ENCODE data around the gene PHF21A. TPM values are rescaled to one million over a fixed set of nuclear protein-coding genes. Genes with fewer than 3 reads are reported as not detected.

PHF21A gene
- total and polyA plus RNA-seq, 2 donors (not counting 3 experiments of a cell fraction or from before 2014, with no cell fraction given): 14.1 to 30.5 TPM

- ChIA-PET CTCF (no interaction called here), POLR2A (no interaction called here)
- H3K79me2 ChIP-seq (ENCODE audit: control insufficient read depth, insufficient read depth, low read length): no peaks in the 10 kb centered on the region
- H3K27me3 ChIP-seq (ENCODE audit: control insufficient read depth in 2 of 2, insufficient read depth in 2 of 2, low read length in 2 of 2): no peaks in the 10 kb centered on the region
- no TSS peak for BruUV-seq (replicated peaks)
- no peaks in the 10 kb centered on the region for H3K36me3 ChIP-seq (ENCODE audit: control insufficient read depth in 2 of 2, extremely low read depth in 1 of 2, insufficient read depth in 2 of 2, low read length in 2 of 2)
- H4K20me1 ChIP-seq (replicated peaks; ENCODE audit: control insufficient read depth, extremely low read depth, insufficient read depth, low read length): no peaks in the 10 kb centered on the region
- H3K4me2 ChIP-seq (ENCODE audit: insufficient read depth, low read length): no peak overlapping the region
- DNase-seq (ENCODE audit: low read depth, low spot score) (no peak), FAIRE-seq (no peak)
- no peaks in the 10 kb centered on the region for H3K4me1 ChIP-seq (ENCODE audit: control insufficient read depth, extremely low read depth, insufficient read depth, low read length)
- H3K4me3 ChIP-seq (replicated peaks in 1 of 3; ENCODE audit: insufficient read depth in 1 of 3, low read depth in 1 of 3, low read length in 3 of 3): no peak overlapping the region
- dilution Hi-C loops (cut with MboI; ENCODE audit: extremely low pct_ligation_motif_present, low sequenced_read_pairs): no loop called here
- no peak overlapping the region for H2AFZ ChIP-seq (ENCODE audit: low read depth, low read length)
- no peak overlapping the region for H3K27ac ChIP-seq (ENCODE audit: insufficient read depth, low read depth, low read length)
- no peak overlapping the region for H3K9ac ChIP-seq (replicated peaks; ENCODE audit: extremely low read depth, insufficient read depth, low read length)
- intact Hi-C loops (cut with micrococcal nuclease): no loop called here
- TF ChIP-seq POLR2AphosphoS5 (IDR thresholded peaks at IDR 0.05; ENCODE audit: insufficient read depth, low read depth, low read length): no peak
- no peak for TF ChIP-seq EZH2 (IDR thresholded peaks at IDR 0.05; ENCODE audit: borderline replicate concordance, low read depth, low read length, severe bottlenecking)
- no peak for TF ChIP-seq JUN (IDR thresholded peaks at IDR 0.05; ENCODE audit: borderline replicate concordance, insufficient read depth, insufficient read length, low read depth)
- TF ChIP-seq CTCF (IDR thresholded peaks at IDR 0.05; ENCODE audit: extremely low read depth in 1 of 2, insufficient read depth in 1 of 2, low read depth in 1 of 2, low read length in 2 of 2): no peak
- TF ChIP-seq MAX (IDR thresholded peaks at IDR 0.05; ENCODE audit: insufficient read depth, insufficient read length): no peak
- TF ChIP-seq GATA2 (IDR thresholded peaks at IDR 0.05; ENCODE audit: insufficient read depth, insufficient read length, low read depth, low read length): no peak
- no peak for TF ChIP-seq FOS (IDR thresholded peaks at IDR 0.05; ENCODE audit: borderline replicate concordance, insufficient read depth, low read length)
- no peak for TF ChIP-seq MYC (IDR thresholded peaks at IDR 0.05; ENCODE audit: low read depth, low read length)
- no peak for TF ChIP-seq POLR2A (IDR thresholded peaks at IDR 0.05; ENCODE audit: low read depth, low read length)
- H3K9me1 ChIP-seq (replicated peaks; ENCODE audit: control insufficient read depth, extremely low read depth, insufficient read depth, low read length): no peaks in the 10 kb centered on the region
- H3K9me3 ChIP-seq (replicated peaks; ENCODE audit: control insufficient read depth, insufficient read depth, low read length): no peaks in the 10 kb centered on the region
These were observed 58.1 kb downstream of the PHF21A start for GRCh38 chr11:46063138-46063537.

Measured in endothelial cell of umbilical vein (primary cell).